ENCODE data around the gene COQ8A.

COQ8A gene

DNA sequence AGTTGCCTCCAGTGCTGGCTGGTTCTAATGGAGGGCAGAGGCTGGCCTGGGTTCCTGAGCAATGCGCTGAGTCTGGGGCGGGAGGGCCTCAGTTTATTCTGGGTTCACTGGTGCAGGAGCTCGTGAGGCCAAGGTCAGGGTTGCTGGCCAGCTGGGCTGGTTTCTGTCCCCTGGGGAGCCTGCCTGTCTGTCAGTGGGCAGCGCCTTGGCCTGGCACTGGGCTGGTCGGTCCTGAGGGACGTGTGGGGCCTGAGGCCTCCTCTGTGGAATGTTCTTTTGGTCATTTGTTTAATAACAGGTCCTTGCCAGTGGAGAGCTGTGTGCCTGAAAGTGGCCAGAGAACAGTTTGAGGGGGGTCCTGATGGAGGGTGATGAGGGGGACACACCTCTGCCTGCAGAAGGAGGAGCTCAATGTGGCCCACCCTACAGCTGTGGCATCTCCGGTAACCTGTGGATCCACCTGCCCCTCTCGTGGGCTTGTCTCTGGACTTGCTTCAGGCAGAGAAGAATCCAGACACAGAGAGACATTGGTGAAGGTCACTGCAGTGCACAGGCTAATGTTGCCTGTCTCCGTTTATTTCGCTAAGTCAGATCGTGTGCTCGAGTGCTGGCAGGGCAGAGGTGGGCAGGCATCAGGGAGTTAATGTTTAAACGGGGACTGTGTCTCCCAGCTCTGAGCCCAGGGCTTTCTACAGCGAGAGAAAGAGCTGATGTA, 34.6 kb downstream of the COQ8A start:
- no peak for DNase-seq

DNA sequence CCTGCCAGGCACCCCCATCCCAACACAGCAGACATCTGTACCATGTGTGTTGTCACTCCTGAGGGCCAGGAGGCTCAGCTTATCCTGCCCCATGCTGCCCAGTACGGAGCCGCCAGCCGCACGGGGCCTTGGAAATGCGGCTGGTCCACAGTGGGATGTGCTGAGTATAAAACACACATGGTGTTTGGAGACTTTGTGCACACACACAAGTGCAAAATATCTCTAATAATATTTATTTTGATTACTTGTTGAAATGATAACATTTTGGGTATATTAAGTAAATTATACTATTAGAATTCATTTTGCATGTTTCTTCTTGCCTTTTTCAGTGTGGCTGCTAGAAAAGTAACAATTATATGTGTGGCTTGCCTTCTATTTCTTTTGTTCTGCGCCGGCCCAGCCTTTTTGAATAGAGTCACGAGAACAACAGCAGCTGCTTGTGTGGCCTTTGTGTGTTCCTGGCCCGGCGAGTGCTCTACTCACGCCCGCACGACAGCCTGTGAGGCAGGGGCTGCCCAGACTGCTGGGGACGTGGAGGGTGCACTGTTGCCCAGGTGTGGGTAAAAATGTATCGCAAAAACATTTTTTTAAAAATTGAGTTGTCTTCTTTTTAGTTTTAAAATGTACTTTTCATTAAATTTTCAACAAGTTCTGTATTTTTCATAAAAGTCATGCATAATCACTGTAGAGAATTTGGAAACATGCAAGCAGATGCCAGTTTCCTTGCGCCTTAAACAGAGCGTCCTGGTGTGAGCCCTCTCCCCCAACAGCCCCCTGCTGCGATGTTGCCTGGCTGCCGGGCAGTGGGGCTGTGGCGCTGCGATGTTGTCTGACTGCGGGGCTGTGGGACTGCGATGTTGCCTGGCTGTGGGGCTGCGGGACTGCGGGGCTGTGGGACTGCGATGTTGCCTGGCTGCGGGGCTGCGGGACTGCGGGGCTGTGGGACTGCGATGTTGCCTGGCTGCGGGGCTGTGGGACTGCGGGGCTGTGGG, 35.5 kb downstream of the COQ8A start:
- DNase-seq, result no peak

DNA sequence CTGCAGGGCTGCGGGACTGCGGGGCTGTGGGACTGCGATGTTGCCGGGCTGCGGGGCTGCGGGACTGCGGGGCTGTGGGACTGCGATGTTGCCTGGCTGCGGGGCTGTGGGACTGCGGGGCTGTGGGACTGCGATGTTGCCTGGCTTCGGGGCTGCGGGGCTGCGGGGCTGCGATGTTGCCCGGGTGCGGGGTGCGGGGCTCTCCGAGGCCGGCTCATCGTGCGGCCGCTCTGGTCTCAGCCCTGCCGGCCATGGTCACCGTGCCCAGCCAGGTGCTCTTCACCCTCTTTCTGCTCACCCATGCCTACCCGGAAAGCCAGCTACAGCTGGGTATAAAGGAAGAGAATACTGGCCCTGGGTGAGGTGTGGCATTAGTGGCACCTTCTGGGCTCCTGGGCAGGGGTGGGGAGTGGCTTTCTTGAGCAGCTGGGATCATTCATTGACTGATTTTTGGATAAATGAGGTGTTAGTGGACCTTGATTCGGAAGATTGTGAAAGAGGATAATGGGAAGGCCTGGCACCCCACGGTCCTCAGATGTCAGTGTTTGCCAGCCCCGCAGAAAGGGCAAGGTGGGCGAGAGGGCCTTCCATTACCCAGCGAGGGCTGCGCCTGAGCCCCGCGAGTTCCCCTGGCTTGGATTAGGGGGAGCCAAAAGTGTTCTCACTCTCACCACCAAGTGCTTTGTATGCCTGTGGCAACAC, 36.3 kb downstream of the COQ8A start:
- no peak for DNase-seq

DNA sequence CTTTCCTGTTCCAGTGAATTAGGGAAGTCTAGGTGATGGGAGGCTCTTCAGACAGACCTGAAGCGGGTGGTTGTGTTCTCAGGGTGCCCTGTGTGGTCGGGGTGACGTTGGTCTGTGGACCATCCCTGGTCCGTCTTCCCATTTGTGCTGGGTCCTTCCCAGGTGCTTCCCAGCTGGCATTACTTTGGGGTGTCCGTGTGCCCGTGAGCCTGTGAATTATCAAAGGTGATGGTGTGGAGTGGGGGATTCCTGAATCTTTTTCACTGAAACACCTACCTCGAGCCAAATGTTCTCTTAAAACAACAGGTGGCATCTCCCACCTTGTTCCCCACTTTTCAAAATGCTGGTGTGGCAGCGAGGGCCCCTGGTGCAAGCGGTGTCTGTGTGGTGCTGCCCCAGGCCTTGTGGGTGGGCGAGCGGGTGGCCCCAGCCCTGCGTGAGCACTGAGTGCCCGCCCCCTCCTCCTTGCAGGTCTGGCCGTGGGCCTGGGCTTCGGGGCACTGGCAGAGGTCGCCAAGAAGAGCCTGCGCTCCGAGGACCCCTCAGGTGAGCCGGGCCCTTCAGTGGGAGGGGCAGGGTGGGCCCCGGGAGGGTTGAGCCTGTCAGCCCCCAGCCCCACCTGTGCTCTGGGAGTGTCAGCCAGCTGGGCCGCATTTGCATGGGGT, 37.0 kb downstream of the COQ8A start:
- no peak for DNase-seq

DNA sequence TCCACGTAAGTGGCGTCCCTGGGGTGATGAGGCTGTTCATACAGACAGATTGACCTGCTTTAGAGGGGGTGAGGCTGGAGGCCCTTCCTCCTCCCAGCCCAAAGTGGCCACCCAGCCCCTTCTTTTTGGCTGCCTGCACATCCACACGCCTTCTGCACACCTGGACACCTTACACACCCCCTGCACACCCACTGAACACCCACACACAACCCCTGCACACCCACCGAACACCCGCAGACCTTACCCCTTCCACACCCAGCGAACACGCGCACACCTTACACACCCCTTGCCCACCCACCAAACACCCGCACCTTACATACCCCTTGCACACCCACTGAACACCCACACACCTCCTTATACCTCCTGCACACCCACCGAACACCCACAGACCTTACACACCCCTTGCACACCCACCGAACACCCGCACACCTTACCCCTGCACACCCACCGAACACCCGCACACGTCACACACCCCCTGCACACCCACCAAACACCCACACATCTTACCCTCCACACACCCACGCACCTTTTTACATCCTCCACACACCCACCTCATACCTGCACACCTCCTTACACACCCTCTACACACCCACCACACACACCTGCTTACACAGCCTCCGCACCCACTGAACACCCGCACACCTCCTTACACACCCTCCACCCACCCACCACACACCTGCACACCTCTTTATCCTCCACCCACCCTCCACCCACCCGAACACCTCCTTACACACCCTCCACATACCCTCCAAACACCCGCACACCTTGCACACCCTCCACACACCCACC, 37.7 kb downstream of the COQ8A start:
- no peak for DNase-seq

DNA sequence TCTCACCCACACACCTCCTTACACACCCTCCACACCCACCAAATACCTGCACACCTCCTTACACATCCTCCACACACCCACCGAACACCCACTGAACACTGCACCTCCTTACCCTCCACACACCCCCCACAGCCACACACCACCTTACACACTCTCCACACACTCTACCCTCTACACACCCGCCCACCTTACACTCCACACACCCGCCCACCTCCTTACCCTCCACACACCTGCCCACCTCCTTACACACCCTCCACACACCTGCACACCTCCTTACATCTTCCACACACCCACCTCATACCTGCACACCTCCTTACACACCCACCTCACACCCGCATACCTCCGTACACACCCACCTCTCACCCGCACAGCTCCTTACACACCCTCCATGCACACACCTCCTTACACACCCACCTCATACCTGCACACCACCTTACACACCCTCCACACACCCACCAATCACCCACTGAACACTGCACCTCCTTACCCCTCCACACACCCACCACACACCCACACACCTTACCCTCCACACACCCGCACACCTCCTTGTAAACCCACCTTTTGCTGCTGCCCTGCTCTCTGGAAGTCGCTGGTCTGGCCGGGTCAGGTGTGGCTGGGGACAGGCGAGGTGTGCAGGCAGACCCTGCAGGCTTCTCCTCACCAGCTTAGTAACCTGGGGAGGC, 38.5 kb downstream of the COQ8A start:
- no peak for DNase-seq

DNA sequence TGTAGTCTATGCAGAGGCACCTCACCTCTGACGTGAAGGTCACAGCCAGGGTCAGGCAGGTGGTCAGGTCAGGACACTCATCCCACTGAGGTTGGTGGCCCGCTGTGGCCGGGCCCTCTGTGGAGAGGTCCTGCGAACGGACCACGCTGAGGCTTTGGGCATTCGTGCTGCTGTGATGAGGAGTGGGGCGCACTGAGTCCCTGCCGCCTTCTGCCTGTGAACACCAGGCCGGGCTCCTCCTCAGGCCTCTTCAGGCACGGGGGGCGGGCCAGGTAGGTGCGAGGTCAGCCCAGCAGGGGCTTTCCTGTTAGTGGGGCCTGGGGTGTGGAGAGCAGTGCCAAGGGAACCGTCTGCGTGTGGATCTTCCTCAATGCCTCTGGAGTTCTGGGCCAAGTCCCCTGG, 39.0 kb downstream of the COQ8A start:
- DNase-seq, result no peak

DNA sequence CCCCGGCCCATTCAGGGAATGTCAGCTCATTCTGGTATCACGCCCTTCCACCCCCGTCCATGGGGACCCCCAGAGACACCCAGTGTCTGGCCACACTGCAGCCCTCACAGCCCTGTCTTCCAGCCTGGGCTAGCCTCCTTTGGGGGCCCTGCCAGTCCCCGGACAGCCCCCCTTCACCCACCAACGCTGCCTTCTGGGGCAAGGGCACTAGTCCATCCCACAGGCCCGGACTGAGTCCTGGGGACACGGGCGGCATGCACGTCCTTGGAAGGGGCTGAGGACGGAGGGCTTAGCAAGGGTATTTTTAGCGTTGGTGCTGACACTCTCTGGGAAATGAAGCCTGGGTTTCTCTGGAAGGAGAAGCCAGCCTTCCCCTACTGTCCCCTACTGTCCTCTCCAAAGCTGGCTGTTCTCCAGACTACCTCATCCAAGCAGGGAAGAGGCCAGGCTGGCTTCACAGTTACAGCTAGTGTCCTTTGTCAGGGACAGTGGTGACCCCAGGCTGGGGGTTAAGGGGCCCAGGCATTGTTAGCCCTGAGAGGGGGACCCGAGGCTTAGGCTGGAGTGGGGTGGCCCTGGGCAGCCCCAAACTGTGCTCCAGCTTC, 39.5 kb downstream of the COQ8A start:
- no peak for DNase-seq

DNA sequence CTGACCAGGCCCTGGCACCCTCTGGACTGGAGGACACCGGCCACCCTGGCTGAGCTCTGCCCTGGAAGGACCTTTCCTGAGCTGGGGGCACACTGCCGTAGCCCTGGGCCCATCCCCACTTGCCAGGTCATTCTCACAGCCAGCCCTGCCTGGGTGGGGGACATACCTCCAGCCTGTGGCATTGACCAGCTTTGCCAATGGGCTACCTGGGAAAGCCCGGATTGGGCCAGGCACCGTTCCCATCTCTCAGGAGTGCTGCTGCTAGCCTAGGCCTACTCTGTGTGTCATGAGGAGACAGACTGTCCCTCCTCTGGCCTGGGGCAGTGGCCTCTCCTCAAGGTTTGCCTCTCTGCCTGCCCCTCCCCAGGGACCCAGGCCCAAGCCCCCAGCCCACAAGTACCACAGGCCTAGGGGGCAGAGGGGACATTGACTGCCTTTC, 40.0 kb downstream of the COQ8A start:
- no peak for DNase-seq

DNA sequence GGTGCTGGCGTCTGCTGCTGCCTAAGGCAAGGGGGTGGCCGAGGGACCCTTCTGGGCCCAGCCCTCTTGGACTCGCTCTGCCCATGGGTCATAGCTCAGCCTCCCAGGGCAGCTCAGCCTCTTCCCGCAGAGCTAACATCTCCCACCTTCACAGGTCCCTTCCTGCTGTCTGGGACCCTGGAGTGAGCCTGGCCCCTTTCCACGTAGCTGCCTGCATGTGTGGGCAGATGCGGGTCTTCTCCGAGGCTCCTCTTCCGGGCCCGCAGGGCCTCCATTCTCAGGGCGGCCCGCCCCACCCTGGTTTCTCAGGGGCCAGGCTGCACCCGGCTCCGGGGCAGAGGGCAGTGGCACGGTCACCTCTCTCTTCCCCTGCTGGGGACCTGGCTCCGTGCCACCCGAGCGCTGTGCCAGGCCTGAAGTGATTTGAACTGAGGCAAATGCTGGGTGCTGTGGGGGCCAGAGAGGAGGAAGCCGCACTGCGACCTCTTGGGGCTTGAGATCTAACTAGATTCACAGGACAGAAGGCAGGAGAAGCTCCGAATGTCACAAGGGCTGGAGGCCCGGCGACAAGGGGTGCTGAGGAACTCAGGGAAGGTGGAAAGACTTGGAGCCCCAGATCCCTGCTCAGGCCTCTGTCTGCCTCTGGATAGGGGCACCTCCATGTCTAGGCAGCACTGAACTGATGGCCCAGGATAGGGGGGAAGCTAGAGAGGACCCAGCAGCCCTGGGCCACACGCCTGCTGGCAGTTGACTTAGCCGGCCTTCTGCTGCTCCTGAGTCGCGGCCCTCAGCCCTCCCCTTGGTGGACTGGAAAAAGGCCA, 40.7 kb downstream of the COQ8A start:
- DNase-seq, result no peak

DNA sequence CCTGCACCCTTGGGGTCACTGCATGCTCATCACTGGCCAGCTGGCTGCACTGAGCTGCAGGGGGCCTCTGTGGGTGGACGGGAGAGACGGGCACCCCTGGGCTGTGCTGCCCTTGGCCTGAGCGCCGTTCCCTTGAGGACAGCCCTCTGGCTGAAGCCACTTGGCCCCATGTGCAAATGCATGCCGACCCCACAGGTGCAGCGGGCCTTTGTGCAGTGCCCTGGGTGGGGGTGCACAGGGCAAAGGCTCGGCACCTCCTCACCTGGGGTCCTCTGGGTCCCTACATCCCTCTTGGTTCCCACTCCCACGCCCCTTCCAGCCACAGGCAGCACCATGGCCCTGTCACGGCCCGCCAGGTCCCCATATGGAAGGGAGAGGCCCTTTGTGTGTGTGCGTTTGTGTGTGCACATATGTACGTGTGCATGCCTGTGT, 41.3 kb downstream of the COQ8A start:
- DNase-seq, result no peak

DNA sequence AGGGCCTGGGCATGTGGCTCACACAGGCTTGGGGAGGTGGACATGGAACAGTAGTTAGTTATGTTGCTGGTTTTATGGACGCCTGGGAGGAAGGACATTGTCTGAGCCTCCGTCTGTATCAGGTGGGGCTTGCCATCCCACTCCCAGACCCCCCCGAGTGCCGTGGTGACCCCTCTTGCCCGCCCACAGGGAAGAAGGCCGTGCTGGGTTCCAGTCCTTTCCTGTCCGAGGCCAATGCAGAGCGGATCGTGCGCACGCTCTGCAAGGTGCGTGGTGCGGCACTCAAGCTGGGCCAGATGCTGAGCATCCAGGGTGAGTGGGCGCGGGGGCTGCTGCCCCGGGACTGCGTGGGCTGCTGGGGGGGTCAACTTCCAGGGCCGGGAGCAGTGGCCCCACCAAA, 41.7 kb downstream of the COQ8A start:
- no peak for DNase-seq

DNA sequence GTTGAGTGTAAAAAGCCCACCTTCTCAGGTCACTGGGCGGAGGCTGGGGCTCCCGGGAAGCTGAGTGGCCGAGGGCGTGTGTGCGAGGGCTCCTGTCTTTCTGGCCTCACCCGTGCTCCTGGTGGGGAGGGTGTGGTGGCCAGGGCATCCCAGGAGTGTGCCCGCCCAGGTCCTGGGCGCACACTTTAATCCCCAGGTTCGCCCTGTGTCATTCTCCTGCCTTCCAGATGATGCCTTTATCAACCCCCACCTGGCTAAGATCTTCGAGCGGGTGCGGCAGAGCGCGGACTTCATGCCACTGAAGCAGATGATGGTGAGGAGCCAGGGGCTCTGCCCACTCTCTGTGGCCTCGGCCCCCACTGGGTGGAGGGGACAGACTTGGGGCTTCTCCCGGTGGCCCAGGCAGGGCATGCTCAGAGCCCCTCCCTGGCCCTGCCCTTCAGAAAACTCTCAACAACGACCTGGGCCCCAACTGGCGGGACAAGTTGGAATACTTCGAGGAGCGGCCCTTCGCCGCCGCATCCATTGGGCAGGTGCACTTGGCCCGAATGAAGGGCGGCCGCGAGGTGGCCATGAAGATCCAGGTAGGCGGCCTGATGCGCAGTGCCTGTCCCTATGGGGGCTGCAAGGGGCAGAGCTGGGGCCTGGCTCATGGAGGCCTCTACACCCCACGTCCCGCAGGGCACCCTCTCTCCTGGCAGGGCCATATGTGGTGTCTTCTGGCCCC, 42.5 kb downstream of the COQ8A start:
- DNase-seq, result no peak

DNA sequence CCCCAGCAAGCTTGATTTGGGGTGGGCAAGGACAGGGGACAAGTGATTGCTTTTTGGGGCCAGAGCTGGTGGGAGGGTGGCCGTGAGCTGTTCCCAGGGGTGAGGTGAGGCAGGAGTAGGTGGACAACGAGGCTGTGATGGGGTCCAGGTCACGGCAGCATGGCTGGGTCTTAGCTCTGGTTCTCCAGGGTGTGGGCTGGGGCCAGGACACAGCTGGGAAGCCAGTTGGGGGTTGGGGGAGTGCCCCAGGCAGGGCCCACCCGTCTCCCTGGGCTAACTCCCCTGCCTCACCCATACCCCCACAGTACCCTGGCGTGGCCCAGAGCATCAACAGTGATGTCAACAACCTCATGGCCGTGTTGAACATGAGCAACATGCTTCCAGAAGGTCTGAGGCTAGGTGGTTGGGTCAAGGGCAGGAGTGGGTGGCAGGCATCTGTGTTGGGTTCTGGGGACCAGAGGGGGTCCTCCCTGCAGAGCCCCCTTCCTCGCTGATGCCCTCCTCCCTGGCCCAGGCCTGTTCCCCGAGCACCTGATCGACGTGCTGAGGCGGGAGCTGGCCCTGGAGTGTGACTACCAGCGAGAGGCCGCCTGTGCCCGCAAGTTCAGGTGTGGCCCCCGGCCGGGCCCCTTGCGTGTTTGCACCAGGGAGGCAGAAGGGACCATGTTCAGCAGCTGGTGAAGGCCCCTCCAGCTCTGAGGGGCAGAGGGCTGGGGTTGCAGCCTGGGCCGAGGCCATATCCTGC, 43.3 kb downstream of the COQ8A start:
- DNase-seq, result no peak

DNA sequence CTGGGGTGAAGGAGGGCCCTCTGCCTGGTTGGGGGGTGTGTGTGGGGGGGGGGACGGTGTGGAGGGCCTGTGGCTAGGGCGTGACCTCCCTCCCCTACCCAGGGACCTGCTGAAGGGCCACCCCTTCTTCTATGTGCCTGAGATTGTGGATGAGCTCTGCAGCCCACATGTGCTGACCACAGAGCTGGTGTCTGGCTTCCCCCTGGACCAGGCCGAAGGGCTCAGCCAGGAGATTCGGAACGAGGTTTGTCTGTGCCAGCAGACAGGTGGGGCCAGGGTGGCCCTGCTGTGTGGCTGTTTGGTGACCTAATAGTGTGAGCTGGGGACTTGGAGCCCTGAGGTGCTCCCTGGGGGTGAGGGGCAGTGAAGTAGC, 43.9 kb downstream of the COQ8A start:
- DNase-seq, result no peak

DNA sequence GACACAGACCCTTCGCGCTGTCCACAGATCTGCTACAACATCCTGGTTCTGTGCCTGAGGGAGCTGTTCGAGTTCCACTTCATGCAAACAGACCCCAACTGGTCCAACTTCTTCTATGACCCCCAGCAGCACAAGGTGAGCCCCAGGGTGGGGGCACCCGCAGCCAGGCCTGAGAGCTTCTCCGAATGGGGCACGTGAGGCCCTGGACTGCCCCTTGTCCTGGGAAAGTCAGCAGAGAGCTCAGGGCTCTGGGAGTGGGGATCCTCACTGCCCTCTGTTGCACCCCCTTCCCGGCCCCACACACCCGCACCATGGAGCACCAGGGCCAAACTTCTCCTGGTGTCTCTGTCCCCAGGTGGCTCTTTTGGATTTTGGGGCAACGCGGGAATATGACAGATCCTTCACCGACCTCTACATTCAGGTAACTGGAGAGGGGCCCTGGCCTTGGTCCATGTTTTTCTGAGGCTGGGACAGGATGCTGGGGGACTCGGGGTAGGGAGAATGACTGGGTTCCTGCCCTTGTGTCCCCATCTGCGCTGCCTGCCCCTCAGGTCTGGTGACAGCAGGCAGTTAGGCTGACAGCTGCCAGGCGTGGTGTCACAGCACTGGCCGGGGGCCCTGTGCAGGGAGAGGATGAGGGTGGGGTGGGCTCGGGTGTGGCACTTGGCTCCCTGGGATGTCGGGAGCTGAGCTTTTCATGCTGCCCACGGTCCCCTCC, 44.6 kb downstream of the COQ8A start:
- no peak for DNase-seq

DNA sequence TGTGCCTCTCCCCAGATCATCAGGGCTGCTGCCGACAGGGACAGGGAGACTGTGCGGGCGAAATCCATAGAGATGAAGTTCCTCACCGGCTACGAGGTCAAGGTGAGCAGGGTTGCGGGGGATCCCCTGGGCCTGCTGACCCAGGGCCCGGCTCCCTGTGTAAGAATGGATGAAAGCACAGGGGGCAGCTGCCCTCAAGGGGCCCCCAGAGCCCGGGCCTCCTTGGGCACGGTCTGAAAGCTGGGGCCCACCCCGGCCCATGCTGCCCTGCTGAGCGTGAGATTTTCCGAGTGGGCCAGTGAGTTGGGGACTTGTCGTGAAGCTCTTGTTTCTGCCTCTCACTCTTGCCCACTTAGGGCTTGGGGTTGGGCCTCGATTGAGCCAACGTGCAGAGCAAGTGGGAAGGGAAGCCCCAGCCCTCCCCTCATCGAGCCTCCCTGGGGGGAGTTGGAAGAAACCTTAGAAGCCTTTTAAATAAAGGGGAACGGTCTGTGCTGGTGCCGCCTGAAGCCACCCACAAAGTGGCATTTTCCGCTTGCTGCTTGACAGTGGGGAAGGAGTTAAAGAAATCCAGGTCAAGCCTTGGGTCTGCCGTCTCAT, 45.2 kb downstream of the COQ8A start:
- DNase-seq, result no peak
